GM23338 (cell line): ENCODE measurements around the gene ESPNL.

Experiments
- CREB1 ChIP-seq: fragments of 250-450 bp; sonication (Bioruptor Pico); IDR thresholded peaks from 2 replicates; pipeline ENCODE4 v1.5.0; 2020; ENCODE audit warnings: low read depth, mild to moderate bottlenecking, moderate library complexity
- EZH2 ChIP-seq: fragments of 200-600 bp; sonication (generic); IDR thresholded peaks from one replicate; pipeline ENCODE4 v1.8.0; 2017; ENCODE audit warnings: antibody characterized with exemption, mild to moderate bottlenecking, low read depth; ENCODE audit not compliant: unreplicated experiment
- EZH2phosphoT487 ChIP-seq: fragments of 200-600 bp; sonication (generic); IDR thresholded peaks from one replicate; pipeline ENCODE4 v1.8.1; 2018; ENCODE audit warnings: antibody characterized with exemption; ENCODE audit not compliant: unreplicated experiment
- JUNB ChIP-seq: IDR thresholded peaks from one replicate; pipeline ENCODE4 v1.6.1; 2016; ENCODE audit warnings: antibody characterized with exemption; ENCODE audit not compliant: unreplicated experiment
- NANOG ChIP-seq: IDR thresholded peaks from 2 replicates; pipeline ENCODE4 v1.6.1; 2016; ENCODE audit warnings: antibody characterized with exemption, borderline replicate concordance
- POLR2AphosphoS5 ChIP-seq: IDR thresholded peaks from 2 replicates; pipeline ENCODE4 v1.6.1; 2016; ENCODE audit warnings: antibody characterized with exemption, low read depth
- STAT1 ChIP-seq: IDR thresholded peaks from one replicate; pipeline ENCODE4 v1.6.1; 2016; ENCODE audit warnings: antibody characterized with exemption; ENCODE audit not compliant: unreplicated experiment
- ZNF114 ChIP-seq: fragments of 250-450 bp; sonication (Bioruptor Pico); IDR thresholded peaks from 2 replicates; pipeline ENCODE4 v1.5.0; 2020; ENCODE audit warnings: mild to moderate bottlenecking, moderate library complexity
- ZNF331 ChIP-seq: fragments of 250-450 bp; sonication (Bioruptor Pico); IDR thresholded peaks from 2 replicates; pipeline ENCODE4 v1.5.0; 2020; ENCODE audit warnings: low read depth, mild to moderate bottlenecking, moderate library complexity
- TF ChIP-seq, protein P1 (sequence below): fragments of 250-450 bp; sonication (Bioruptor Pico); IDR thresholded peaks from 2 replicates; pipeline ENCODE4 v1.5.0; 2020; ENCODE audit warnings: mild to moderate bottlenecking, moderate library complexity
- TF ChIP-seq, protein P2 (sequence below), 2 experiments: fragments of 200-600 bp in 1 of 2; sonication (generic) in 1 of 2; conservative IDR thresholded peaks; 2 replicates each; pipeline versions ENCODE4 v1.5.1 to v1.6.1; 2016 to 2017; ENCODE audit warnings: antibody characterized with exemption in 2 of 2, low read depth in 2 of 2, mild to moderate bottlenecking in 2 of 2, moderate library complexity in 1 of 2
- TF ChIP-seq, protein P3 (sequence below): IDR thresholded peaks from one replicate; pipeline ENCODE4 v1.6.1; 2018; ENCODE audit warnings: antibody characterized with exemption; ENCODE audit not compliant: unreplicated experiment
- TF ChIP-seq, protein P4 (sequence below): IDR thresholded peaks from 2 replicates; pipeline ENCODE4 v1.6.1; 2016; ENCODE audit warnings: antibody characterized with exemption

DNA sequence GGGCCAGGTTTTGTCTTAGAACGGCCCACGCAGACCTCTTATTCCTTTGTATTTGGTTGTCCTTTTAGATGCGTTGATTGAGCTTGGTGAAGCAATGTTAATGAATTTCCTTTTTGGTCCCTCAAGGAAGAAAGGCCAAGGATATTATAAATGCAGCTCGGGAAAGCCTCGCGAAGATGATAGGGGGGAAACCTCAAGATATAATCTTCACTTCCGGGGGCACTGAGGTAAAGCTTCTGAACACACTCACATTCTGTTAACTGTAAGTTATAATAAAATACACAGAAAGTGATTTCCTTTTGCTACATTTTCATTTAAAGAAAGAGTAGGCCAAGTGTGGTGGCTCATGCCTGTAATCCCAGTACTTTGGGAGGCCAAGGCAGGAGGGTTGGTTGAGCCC is 32.2 kb upstream of the ESPNL start:
- TF ChIP-seq CREB1 (CRISPR knock-in tag) (no peak), POLR2AphosphoS5 (no peak), EZH2 (no peak), EZH2phosphoT487 (no peak), ZNF114 (no peak), ZNF331 (CRISPR knock-in tag) (no peak), JUNB (no peak), STAT1 (no peak), NANOG (no peak)
- TF ChIP-seq, protein P1, sequence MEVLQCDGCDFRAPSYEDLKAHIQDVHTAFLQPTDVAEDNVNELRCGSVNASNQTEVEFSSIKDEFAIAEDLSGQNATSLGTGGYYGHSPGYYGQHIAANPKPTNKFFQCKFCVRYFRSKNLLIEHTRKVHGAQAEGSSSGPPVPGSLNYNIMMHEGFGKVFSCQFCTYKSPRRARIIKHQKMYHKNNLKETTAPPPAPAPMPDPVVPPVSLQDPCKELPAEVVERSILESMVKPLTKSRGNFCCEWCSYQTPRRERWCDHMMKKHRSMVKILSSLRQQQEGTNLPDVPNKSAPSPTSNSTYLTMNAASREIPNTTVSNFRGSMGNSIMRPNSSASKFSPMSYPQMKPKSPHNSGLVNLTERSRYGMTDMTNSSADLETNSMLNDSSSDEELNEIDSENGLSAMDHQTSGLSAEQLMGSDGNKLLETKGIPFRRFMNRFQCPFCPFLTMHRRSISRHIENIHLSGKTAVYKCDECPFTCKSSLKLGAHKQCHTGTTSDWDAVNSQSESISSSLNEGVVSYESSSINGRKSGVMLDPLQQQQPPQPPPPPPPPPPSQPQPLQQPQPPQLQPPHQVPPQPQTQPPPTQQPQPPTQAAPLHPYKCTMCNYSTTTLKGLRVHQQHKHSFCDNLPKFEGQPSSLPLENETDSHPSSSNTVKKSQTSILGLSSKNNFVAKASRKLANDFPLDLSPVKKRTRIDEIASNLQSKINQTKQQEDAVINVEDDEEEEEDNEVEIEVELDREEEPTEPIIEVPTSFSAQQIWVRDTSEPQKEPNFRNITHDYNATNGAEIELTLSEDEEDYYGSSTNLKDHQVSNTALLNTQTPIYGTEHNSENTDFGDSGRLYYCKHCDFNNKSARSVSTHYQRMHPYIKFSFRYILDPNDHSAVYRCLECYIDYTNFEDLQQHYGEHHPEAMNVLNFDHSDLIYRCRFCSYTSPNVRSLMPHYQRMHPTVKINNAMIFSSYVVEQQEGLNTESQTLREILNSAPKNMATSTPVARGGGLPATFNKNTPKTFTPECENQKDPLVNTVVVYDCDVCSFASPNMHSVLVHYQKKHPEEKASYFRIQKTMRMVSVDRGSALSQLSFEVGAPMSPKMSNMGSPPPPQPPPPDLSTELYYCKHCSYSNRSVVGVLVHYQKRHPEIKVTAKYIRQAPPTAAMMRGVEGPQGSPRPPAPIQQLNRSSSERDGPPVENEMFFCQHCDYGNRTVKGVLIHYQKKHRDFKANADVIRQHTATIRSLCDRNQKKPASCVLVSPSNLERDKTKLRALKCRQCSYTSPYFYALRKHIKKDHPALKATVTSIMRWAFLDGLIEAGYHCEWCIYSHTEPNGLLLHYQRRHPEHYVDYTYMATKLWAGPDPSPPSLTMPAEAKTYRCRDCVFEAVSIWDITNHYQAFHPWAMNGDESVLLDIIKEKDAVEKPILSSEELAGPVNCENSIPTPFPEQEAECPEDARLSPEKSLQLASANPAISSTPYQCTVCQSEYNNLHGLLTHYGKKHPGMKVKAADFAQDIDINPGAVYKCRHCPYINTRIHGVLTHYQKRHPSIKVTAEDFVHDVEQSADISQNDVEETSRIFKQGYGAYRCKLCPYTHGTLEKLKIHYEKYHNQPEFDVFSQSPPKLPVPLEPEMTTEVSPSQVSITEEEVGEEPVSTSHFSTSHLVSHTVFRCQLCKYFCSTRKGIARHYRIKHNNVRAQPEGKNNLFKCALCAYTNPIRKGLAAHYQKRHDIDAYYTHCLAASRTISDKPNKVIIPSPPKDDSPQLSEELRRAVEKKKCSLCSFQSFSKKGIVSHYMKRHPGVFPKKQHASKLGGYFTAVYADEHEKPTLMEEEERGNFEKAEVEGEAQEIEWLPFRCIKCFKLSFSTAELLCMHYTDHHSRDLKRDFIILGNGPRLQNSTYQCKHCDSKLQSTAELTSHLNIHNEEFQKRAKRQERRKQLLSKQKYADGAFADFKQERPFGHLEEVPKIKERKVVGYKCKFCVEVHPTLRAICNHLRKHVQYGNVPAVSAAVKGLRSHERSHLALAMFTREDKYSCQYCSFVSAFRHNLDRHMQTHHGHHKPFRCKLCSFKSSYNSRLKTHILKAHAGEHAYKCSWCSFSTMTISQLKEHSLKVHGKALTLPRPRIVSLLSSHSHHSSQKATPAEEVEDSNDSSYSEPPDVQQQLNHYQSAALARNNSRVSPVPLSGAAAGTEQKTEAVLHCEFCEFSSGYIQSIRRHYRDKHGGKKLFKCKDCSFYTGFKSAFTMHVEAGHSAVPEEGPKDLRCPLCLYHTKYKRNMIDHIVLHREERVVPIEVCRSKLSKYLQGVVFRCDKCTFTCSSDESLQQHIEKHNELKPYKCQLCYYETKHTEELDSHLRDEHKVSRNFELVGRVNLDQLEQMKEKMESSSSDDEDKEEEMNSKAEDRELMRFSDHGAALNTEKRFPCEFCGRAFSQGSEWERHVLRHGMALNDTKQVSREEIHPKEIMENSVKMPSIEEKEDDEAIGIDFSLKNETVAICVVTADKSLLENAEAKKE (CRISPR knock-in tag) = no peak
- TF ChIP-seq, protein P2, sequence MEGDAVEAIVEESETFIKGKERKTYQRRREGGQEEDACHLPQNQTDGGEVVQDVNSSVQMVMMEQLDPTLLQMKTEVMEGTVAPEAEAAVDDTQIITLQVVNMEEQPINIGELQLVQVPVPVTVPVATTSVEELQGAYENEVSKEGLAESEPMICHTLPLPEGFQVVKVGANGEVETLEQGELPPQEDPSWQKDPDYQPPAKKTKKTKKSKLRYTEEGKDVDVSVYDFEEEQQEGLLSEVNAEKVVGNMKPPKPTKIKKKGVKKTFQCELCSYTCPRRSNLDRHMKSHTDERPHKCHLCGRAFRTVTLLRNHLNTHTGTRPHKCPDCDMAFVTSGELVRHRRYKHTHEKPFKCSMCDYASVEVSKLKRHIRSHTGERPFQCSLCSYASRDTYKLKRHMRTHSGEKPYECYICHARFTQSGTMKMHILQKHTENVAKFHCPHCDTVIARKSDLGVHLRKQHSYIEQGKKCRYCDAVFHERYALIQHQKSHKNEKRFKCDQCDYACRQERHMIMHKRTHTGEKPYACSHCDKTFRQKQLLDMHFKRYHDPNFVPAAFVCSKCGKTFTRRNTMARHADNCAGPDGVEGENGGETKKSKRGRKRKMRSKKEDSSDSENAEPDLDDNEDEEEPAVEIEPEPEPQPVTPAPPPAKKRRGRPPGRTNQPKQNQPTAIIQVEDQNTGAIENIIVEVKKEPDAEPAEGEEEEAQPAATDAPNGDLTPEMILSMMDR (conservative IDR thresholded peaks at IDR 0.05; ENCODE audit: low read depth in 2 of 2) = no peak
- TF ChIP-seq, protein P3, sequence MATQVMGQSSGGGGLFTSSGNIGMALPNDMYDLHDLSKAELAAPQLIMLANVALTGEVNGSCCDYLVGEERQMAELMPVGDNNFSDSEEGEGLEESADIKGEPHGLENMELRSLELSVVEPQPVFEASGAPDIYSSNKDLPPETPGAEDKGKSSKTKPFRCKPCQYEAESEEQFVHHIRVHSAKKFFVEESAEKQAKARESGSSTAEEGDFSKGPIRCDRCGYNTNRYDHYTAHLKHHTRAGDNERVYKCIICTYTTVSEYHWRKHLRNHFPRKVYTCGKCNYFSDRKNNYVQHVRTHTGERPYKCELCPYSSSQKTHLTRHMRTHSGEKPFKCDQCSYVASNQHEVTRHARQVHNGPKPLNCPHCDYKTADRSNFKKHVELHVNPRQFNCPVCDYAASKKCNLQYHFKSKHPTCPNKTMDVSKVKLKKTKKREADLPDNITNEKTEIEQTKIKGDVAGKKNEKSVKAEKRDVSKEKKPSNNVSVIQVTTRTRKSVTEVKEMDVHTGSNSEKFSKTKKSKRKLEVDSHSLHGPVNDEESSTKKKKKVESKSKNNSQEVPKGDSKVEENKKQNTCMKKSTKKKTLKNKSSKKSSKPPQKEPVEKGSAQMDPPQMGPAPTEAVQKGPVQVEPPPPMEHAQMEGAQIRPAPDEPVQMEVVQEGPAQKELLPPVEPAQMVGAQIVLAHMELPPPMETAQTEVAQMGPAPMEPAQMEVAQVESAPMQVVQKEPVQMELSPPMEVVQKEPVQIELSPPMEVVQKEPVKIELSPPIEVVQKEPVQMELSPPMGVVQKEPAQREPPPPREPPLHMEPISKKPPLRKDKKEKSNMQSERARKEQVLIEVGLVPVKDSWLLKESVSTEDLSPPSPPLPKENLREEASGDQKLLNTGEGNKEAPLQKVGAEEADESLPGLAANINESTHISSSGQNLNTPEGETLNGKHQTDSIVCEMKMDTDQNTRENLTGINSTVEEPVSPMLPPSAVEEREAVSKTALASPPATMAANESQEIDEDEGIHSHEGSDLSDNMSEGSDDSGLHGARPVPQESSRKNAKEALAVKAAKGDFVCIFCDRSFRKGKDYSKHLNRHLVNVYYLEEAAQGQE = no peak
- TF ChIP-seq, protein P4, sequence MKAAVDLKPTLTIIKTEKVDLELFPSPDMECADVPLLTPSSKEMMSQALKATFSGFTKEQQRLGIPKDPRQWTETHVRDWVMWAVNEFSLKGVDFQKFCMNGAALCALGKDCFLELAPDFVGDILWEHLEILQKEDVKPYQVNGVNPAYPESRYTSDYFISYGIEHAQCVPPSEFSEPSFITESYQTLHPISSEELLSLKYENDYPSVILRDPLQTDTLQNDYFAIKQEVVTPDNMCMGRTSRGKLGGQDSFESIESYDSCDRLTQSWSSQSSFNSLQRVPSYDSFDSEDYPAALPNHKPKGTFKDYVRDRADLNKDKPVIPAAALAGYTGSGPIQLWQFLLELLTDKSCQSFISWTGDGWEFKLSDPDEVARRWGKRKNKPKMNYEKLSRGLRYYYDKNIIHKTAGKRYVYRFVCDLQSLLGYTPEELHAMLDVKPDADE = no peak
